Stimulated activated CD8-positive, alpha-beta memory T cell treated with anti-CD3 and anti-CD28 coated beads, Interleukin-2, amount 100 ng/mL, for 1 hour (primary cell): ENCODE data around the gene CNGA1.
"Not testable (repeated sequence)": the region's sequence is repeated elsewhere in the genome, so short reads cannot be mapped to it uniquely, and the experiment has no call there.

Experiments used
- DNase-seq, 2 donors: peaks; one replicate each; pipeline ENCODE4 v3.0.0-alpha.2; 2020; ENCODE audit warnings: low read depth in 2 of 2

The CNGA1 gene

GRCh38 chr4:47968847-47969246 is 47.6 kb downstream of the CNGA1 start:
- DNase-seq = no peak

- no peak for DNase-seq
These were observed 61.8 kb downstream of the CNGA1 start for GRCh38 chr4:47954677-47955076.

- DNase-seq = no peak
These were observed 62.2 kb downstream of the CNGA1 start for GRCh38 chr4:47954245-47954644.

- no peak for DNase-seq
These were observed 70.4 kb downstream of the CNGA1 start for GRCh38 chr4:47945930-47946726.

GRCh38 chr4:47942081-47942819 is 74.2 kb downstream of the CNGA1 start:
- DNase-seq = no peak

GRCh38 chr4:47939456-47939855 is 77.0 kb downstream of the CNGA1 start:
- DNase-seq = no peak

GRCh38 chr4:47936336-47936735 is 80.1 kb downstream of the CNGA1 start:
- DNase-seq = no peak

GRCh38 chr4:47933840-47934239 is 82.6 kb downstream of the CNGA1 start:
- no peak for DNase-seq

GRCh38 chr4:47930971-47931804 is 85.3 kb downstream of the CNGA1 start:
- DNase-seq = no peak

- no peak for DNase-seq
These were observed 86.7 kb downstream of the CNGA1 start for GRCh38 chr4:47929682-47930201.

- peak in 1 of 2 donors; percentile 17 for DNase-seq
These were observed 89.7 kb downstream of the CNGA1 start for GRCh38 chr4:47926667-47927258.

GRCh38 chr4:47923261-47923608 is 93.2 kb downstream of the CNGA1 start:
- DNase-seq = not testable (repeated sequence)

- not testable (repeated sequence) for DNase-seq
These were observed 93.8 kb downstream of the CNGA1 start for GRCh38 chr4:47922436-47923260.

- not testable (repeated sequence) for DNase-seq
These were observed 99.3 kb downstream of the CNGA1 start for GRCh38 chr4:47917163-47917562.

- DNase-seq = no peak
These were observed 101.1 kb downstream of the CNGA1 start for GRCh38 chr4:47915378-47915777.

- no peak for DNase-seq
These were observed 101.6 kb downstream of the CNGA1 start for GRCh38 chr4:47914926-47915237.

GRCh38 chr4:47914220-47914925 is 102.1 kb downstream of the CNGA1 start, which contains the start of gene NFXL1:
TSS of gene NFXL1 (minus strand) at chr4:47914583. CDS start at chr4:47914203, 380 bp downstream.
- DNase-seq = peak; percentile 90

- DNase-seq = no peak
These were observed 102.6 kb downstream of the CNGA1 start for GRCh38 chr4:47913861-47914219.

GRCh38 chr4:47913330-47913729 is 103.2 kb downstream of the CNGA1 start:
- DNase-seq = no peak

- DNase-seq = no peak
These were observed 109.3 kb downstream of the CNGA1 start for GRCh38 chr4:47907089-47907646.
